Astrocyte (in vitro differentiated cells and primary cell): ENCODE measurements around the gene NR5A2. TPM values are rescaled to one million over a fixed set of nuclear protein-coding genes. Genes with fewer than 3 reads are reported as not detected.
A peak's percentile ranks its signal among the peaks of the same experiment; 100 is the strongest.

Source experiments
- DNase-seq: peaks from one replicate; pipeline ENCODE4 v3.0.0-alpha.2; 2010; ENCODE audit warnings: low read depth
- FAIRE-seq: peaks from 2 replicates; lab custom pipeline; 2011; peaks lifted over from hg19 to GRCh38; lab: Jason Lieb, UNC
- H2AFZ ChIP-seq: 2 replicates; pipeline ENCODE4 v1.6.0; 2012; ENCODE audit warnings: low read depth, low read length, inconsistent platforms
- H3K27ac ChIP-seq: 2 replicates; pipeline ENCODE4 v1.5.1; 2011; ENCODE audit warnings: low read depth, low read length, inconsistent platforms
- H3K27me3 ChIP-seq: 2 replicates; pipeline ENCODE4 v1.6.0; 2011; ENCODE audit warnings: low read length, inconsistent platforms; ENCODE audit not compliant: insufficient read depth
- H3K36me3 ChIP-seq: 2 replicates; pipeline ENCODE4 v1.5.1; 2011; ENCODE audit warnings: low read length, inconsistent platforms; ENCODE audit not compliant: insufficient read depth
- H3K4me1 ChIP-seq: 2 replicates; pipeline ENCODE4 v1.5.1; 2011; ENCODE audit warnings: low read length, inconsistent platforms; ENCODE audit not compliant: insufficient read depth
- H3K4me2 ChIP-seq: 2 replicates; pipeline ENCODE4 v1.6.0; 2012; ENCODE audit warnings: low read length, inconsistent platforms
- H3K4me3 ChIP-seq: 2 replicates; pipeline ENCODE4 v1.5.1; 2011; ENCODE audit warnings: low read depth, mild to moderate bottlenecking, low read length, inconsistent platforms; ENCODE audit not compliant: insufficient read depth
- H3K79me2 ChIP-seq: 2 replicates; pipeline ENCODE4 v1.6.0; 2012; ENCODE audit warnings: mild to moderate bottlenecking, low read length, inconsistent platforms; ENCODE audit not compliant: insufficient read depth
- H3K9ac ChIP-seq: 2 replicates; pipeline ENCODE4 v1.6.0; 2012; ENCODE audit warnings: mild to moderate bottlenecking, low read length, inconsistent platforms
- H3K9me3 ChIP-seq: 2 replicates; pipeline ENCODE4 v1.5.1; 2012; ENCODE audit warnings: low read depth, mild to moderate bottlenecking, low read length, inconsistent platforms; ENCODE audit not compliant: insufficient read depth
- H4K20me1 ChIP-seq: 2 replicates; pipeline ENCODE4 v1.6.0; 2012; ENCODE audit warnings: low read length, inconsistent platforms; ENCODE audit not compliant: insufficient read depth
- H3K27ac Mint-ChIP-seq: one replicate; pipeline ENCODE4 v1.8.0; 2021; ENCODE audit warnings: mild to moderate bottlenecking, mixed read lengths; ENCODE audit not compliant: unreplicated experiment
- H3K27me3 Mint-ChIP-seq: one replicate; pipeline ENCODE4 v1.8.0; 2021; ENCODE audit warnings: low read depth, mixed read lengths; ENCODE audit not compliant: unreplicated experiment
- H3K36me3 Mint-ChIP-seq: one replicate; pipeline ENCODE4 v1.8.0; 2021; ENCODE audit warnings: low read depth, mixed read lengths; ENCODE audit not compliant: unreplicated experiment
- H3K4me1 Mint-ChIP-seq: one replicate; pipeline ENCODE4 v1.8.0; 2021; ENCODE audit warnings: low read depth, mixed read lengths; ENCODE audit not compliant: unreplicated experiment
- H3K4me3 Mint-ChIP-seq: one replicate; pipeline ENCODE4 v1.8.0; 2021; ENCODE audit warnings: mild to moderate bottlenecking, moderate library complexity, mixed read lengths; ENCODE audit not compliant: unreplicated experiment
- H3K9me3 Mint-ChIP-seq: one replicate; pipeline ENCODE4 v1.8.0; 2021; ENCODE audit warnings: mild to moderate bottlenecking, mixed read lengths; ENCODE audit not compliant: unreplicated experiment
- CTCF ChIP-seq: IDR thresholded peaks from 2 replicates; pipeline ENCODE4 v1.5.1; 2011; ENCODE audit warnings: low read depth, mild to moderate bottlenecking, inconsistent platforms, low read length, moderate library complexity; ENCODE audit not compliant: insufficient read depth
- EZH2 ChIP-seq: IDR thresholded peaks from 2 replicates; pipeline ENCODE4 v1.6.1; 2012; ENCODE audit warnings: mild to moderate bottlenecking, low read length, inconsistent platforms; ENCODE audit not compliant: insufficient read depth
- total RNA-seq: library from RNA; stranded (reverse); gene quantifications from 2 replicates; pipeline ENCODE4 v1.2.1, GENCODE V29; 2021

The NR5A2 gene
- total RNA-seq, 1 donor from 2014 or later: 0.39 TPM

GRCh38 chr1:200179126-200179780, 151.7 kb downstream of the NR5A2 start:
- Mint-ChIP-seq H3K36me3 (no peaks in the 10 kb centered on the region), H3K4me3 (no peak overlapping the region), H3K9me3 (peaks cover 2% of the 10 kb centered on the region), H3K27ac (no peak overlapping the region), H3K4me1 (peaks cover 4% of the 10 kb centered on the region), H3K27me3 (no peaks in the 10 kb centered on the region)
- peak overlapping the region; percentile 25 for H3K27ac ChIP-seq
- H4K20me1 ChIP-seq: no peaks in the 10 kb centered on the region
- peak overlapping the region; percentile 44 for H3K4me2 ChIP-seq
- FAIRE-seq: no peak
- peaks cover 8% of the 10 kb centered on the region for H3K4me1 ChIP-seq
- TF ChIP-seq EZH2: no peak
- no peak for TF ChIP-seq CTCF
- no peak overlapping the region for H3K9ac ChIP-seq
- DNase-seq: peak; percentile 30
- H2AFZ ChIP-seq: peak overlapping the region; percentile 43
- H3K79me2 ChIP-seq: no peaks in the 10 kb centered on the region
- H3K9me3 ChIP-seq: no peaks in the 10 kb centered on the region
- no peak overlapping the region for H3K4me3 ChIP-seq
- no peaks in the 10 kb centered on the region for H3K36me3 ChIP-seq
- H3K27me3 ChIP-seq: no peaks in the 10 kb centered on the region

GRCh38 chr1:200179781-200180160, 152.3 kb downstream of the NR5A2 start:
- peak overlapping the region; percentile 44 for H3K4me2 ChIP-seq
- H3K79me2 ChIP-seq: no peaks in the 10 kb centered on the region
- peak overlapping the region; percentile 25 for H3K27ac ChIP-seq
- H3K4me3 Mint-ChIP-seq: no peak overlapping the region
- H3K9ac ChIP-seq: no peak overlapping the region
- no peaks in the 10 kb centered on the region for H3K27me3 Mint-ChIP-seq
- H3K4me3 ChIP-seq: no peak overlapping the region
- FAIRE-seq: no peak
- H4K20me1 ChIP-seq: no peaks in the 10 kb centered on the region
- H2AFZ ChIP-seq: peak overlapping the region; percentile 43
- peaks cover 9% of the 10 kb centered on the region for H3K4me1 ChIP-seq
- H3K9me3 Mint-ChIP-seq: peaks cover 2% of the 10 kb centered on the region
- TF ChIP-seq EZH2 (no peak), CTCF (no peak)
- no peaks in the 10 kb centered on the region for H3K27me3 ChIP-seq
- H3K4me1 Mint-ChIP-seq: peaks cover 6% of the 10 kb centered on the region
- H3K9me3 ChIP-seq: no peaks in the 10 kb centered on the region
- H3K36me3 Mint-ChIP-seq: no peaks in the 10 kb centered on the region
- no peak overlapping the region for H3K27ac Mint-ChIP-seq
- no peaks in the 10 kb centered on the region for H3K36me3 ChIP-seq
- DNase-seq: no peak

GRCh38 chr1:200180821-200181220, 153.3 kb downstream of the NR5A2 start:
- no peak overlapping the region for H3K9ac ChIP-seq
- DNase-seq: peak; percentile 48
- H3K27me3 ChIP-seq: no peaks in the 10 kb centered on the region
- no peaks in the 10 kb centered on the region for H3K9me3 ChIP-seq
- no peak overlapping the region for H3K27ac ChIP-seq
- H3K79me2 ChIP-seq: no peaks in the 10 kb centered on the region
- Mint-ChIP-seq H3K36me3 (peaks cover 3% of the 10 kb centered on the region), H3K4me3 (no peak overlapping the region), H3K4me1 (peaks cover 6% of the 10 kb centered on the region), H3K9me3 (peaks cover 8% of the 10 kb centered on the region), H3K27me3 (no peaks in the 10 kb centered on the region), H3K27ac (no peak overlapping the region)
- no peak overlapping the region for H3K4me3 ChIP-seq
- H3K4me2 ChIP-seq: no peak overlapping the region
- H3K4me1 ChIP-seq: peaks cover 9% of the 10 kb centered on the region
- H3K36me3 ChIP-seq: no peaks in the 10 kb centered on the region
- H4K20me1 ChIP-seq: no peaks in the 10 kb centered on the region
- TF ChIP-seq CTCF (no peak), EZH2 (no peak)
- H2AFZ ChIP-seq: no peak overlapping the region
- FAIRE-seq: no peak
